NCI-H345 treated with DMSO at 0.1 percent for 48 hours (cell line): Measurements from ENCODE around the gene MPZ.
"Not testable (repeated sequence)": the region's sequence is repeated elsewhere in the genome, so short reads cannot be mapped to it uniquely, and the experiment has no call there.

Experiments used
- DNase-seq: peaks from one replicate; lab custom pipeline; 2025; ENCODE audit not compliant: unreplicated experiment; lab: John Stamatoyannopoulos, UW

MPZ gene

DNA sequence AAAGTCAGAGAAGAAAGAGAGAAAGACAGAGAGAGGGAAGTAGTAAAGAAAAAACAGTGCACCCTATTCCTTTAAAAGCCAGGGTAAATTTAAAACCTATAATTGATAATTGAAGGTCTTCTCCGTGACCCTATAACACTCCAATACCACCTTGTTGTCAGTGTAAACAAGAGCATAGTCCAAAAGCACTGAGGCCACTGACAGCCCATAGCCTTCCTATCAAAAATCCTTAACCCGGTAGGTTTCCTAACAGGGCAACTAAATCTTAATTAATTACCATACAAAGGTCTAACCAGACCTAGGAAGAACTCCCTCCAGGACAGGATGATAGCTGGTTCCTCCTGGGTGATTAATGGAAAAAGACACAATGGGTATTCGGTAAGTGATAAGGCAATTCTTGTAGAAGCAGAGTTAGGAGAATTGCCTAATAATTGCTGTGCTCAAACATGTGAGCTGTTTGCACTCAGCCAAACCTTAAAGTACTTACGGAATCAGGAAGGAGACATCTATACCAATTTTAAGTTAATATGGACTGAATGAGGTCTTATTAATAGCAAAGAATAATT is 53.7 kb downstream of the MPZ start:
- DNase-seq = not testable (repeated sequence)

DNA sequence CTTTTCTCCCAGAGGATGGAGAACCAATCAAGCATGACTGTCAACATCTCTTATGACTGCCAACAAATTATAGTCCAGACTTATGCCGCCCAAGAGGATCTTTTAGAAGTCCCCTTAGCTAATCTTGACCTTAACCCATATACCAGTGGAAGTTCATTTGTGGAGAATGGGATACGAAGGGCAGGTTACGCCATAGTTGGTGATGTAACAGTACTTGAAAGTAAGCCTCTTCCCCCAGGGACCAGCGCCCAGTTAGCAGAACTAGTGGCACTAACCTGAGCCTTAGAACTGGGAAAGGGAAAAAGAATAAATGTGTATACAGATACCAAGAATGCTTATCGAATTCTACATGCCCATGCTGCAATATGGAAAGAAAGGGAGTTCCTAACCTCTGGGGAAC is 54.5 kb downstream of the MPZ start:
- DNase-seq = not testable (repeated sequence)
